Transverse colon (tissue), 3 donors: ENCODE data around the gene PRKCA.

ENCODE experiments used
- POLR2A ChIP-seq: fragments of 450-650 bp; IDR thresholded peaks from one replicate; pipeline ENCODE4 v1.6.1; 2016; ENCODE audit warnings: antibody characterized with exemption, mild to moderate bottlenecking, moderate library complexity
- TF ChIP-seq, protein P1 (sequence below), 5 experiments: fragments of 200-600 bp in 3 of 5; fragments of 450-650 bp in 2 of 5; sonication (generic) in 3 of 5; IDR thresholded peaks; 1 replicate in 2 of 5; 2 replicates in 3 of 5; pipeline ENCODE4 v1.5.1; 2016 to 2017; ENCODE audit warnings: antibody characterized with exemption in 5 of 5, inconsistent platforms in 3 of 5, mild to moderate bottlenecking in 2 of 5, moderate library complexity in 1 of 5

- TF ChIP-seq, protein P1, sequence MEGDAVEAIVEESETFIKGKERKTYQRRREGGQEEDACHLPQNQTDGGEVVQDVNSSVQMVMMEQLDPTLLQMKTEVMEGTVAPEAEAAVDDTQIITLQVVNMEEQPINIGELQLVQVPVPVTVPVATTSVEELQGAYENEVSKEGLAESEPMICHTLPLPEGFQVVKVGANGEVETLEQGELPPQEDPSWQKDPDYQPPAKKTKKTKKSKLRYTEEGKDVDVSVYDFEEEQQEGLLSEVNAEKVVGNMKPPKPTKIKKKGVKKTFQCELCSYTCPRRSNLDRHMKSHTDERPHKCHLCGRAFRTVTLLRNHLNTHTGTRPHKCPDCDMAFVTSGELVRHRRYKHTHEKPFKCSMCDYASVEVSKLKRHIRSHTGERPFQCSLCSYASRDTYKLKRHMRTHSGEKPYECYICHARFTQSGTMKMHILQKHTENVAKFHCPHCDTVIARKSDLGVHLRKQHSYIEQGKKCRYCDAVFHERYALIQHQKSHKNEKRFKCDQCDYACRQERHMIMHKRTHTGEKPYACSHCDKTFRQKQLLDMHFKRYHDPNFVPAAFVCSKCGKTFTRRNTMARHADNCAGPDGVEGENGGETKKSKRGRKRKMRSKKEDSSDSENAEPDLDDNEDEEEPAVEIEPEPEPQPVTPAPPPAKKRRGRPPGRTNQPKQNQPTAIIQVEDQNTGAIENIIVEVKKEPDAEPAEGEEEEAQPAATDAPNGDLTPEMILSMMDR (IDR thresholded peaks at IDR 0.05): no peak
- no peak for TF ChIP-seq POLR2A
Measured at GRCh38 chr17:66524877-66525276, 222.5 kb downstream of the PRKCA start.
